NCI-H1436 treated with DMSO at 0.1 percent for 48 hours (cell line): Measurements from ENCODE around the gene ZBTB47.

Experiments used
- DNase-seq: peaks from one replicate; lab custom pipeline; 2025; lab: John Stamatoyannopoulos, UW

Gene ZBTB47

GRCh38 chr3:42653560-42654330 lies at the start of gene ZBTB47:
TSS of gene ZBTB47 (plus strand) at chr3:42653697. CDS start at chr3:42658356, 4,659 bp downstream.
- no peak for DNase-seq

GRCh38 chr3:42605546-42606173 lies 47.8 kb upstream of the ZBTB47 start:
- DNase-seq: no peak

GRCh38 chr3:42608581-42608980 lies 44.9 kb upstream of the ZBTB47 start:
- no peak for DNase-seq

GRCh38 chr3:42610976-42611375 lies 42.5 kb upstream of the ZBTB47 start:
- DNase-seq: no peak

GRCh38 chr3:42612217-42612616 lies 41.3 kb upstream of the ZBTB47 start:
- DNase-seq: no peak

- no peak for DNase-seq
Measured at GRCh38 chr3:42612928-42613327, 40.6 kb upstream of the ZBTB47 start.

GRCh38 chr3:42613462-42613861 lies 40.0 kb upstream of the ZBTB47 start:
- no peak for DNase-seq

DNA sequence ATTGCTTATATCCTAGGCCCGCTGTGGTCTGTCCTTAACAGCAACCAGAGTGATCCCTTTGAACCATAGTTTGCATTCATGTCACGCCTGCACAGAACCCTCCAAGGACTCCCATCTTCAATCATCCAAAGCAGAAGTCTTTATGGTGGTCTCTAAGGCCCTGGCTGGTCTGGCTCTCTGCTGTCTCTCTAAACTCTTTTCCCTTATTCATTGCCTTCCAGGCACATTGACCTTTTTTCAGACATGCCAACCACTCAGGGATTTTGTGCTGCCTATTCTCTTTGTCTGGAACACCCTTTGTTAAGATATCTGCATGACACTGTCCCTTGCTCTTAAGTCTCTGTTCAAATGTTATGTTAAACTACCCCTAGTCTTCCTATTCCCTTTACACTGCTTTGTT lies 21.9 kb upstream of the ZBTB47 start:
- DNase-seq: no peak

DNA sequence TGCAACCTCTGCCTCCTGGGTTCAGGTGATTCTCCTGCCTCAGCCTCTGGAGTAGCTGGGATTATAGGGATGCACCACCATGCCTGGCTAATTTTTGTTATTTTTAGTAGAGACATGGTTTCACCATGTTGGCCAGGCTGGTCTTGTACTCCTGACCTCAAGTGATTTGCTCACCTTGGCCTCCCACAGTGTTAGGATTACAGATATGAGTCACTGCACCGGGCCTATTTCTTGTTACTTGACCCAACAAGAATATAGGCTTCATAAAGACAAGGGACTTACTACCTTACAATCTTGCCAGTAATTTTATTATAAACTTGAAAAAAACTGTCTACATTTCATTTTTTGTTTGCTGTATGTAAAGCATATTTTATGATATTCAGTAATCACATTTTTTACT lies 21.4 kb upstream of the ZBTB47 start:
- no peak for DNase-seq

GRCh38 chr3:42633544-42633943 lies 20.0 kb upstream of the ZBTB47 start:
- DNase-seq: no peak

- DNase-seq: no peak
Measured at GRCh38 chr3:42635111-42635510, 18.4 kb upstream of the ZBTB47 start.

DNA sequence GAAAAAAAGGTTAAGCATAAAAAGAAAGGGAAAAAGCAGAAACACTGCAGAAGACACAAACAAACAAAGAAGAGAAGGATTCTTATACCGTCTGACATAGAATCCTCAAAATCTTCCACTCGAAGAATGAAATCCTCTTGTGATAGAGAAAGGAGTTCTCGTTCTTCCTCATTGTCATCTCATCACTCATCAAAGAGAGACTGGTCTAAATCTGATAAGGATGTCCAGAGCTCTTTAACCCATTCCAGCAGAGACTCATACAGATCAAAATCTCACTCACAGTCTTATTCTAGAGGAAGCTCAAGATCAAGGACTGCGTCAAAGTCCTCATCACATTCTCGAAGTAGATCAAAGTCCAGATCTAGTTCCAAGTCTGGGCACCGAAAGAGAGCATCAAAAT lies 16.5 kb upstream of the ZBTB47 start:
- no peak for DNase-seq

DNA sequence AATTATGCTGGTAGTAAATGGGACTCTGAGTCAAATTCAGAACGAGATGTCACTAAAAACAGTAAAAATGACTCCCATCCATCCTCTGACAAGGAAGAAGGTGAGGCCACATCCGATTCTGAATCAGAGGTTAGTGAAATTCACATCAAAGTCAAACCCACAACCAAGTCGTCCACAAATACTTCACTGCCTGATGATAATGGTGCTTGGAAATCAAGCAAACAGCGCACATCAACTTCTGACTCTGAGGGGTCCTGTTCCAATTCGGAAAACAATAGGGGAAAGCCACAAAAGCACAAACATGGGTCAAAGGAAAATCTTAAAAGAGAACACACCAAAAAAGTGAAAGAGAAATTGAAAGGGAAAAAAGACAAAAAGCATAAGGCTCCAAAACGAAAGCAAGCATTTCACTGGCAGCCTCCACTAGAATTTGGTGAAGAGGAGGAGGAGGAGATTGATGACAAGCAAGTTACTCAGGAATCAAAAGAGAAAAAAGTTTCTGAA lies 15.1 kb upstream of the ZBTB47 start:
- no peak for DNase-seq

DNA sequence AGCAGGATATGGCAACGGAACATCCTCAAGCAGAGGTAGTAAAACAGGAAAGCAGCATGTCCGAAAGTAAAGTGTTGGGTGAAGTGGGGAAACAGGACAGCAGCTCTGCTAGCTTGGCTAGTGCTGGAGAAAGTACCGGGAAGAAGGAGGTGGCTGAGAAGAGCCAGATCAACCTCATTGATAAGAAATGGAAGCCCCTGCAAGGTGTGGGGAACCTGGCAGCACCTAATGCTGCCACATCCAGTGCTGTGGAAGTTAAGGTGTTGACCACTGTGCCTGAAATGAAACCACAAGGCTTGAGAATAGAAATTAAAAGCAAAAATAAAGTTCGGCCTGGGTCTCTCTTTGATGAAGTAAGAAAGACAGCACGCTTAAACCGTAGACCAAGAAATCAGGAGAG lies 14.3 kb upstream of the ZBTB47 start:
- no peak for DNase-seq

DNA sequence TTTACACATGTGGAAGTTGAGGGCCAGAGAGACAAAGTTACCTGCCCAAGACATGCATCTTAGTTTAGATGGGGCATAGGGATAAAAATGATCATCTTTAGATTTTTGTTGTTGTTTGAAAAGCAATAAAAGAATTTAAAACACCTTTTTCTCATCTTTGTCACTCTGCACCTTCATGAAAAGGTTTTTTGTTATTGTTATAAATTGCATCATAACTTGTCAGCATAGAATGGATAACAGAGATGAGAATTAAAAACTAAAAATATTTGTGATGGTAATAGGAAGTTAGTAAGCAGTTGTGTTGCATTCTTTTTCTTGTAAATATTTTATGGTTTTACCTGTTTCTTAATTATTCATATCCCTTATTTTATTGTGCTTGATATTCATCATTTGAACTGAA lies 13.4 kb upstream of the ZBTB47 start:
- DNase-seq: no peak

DNA sequence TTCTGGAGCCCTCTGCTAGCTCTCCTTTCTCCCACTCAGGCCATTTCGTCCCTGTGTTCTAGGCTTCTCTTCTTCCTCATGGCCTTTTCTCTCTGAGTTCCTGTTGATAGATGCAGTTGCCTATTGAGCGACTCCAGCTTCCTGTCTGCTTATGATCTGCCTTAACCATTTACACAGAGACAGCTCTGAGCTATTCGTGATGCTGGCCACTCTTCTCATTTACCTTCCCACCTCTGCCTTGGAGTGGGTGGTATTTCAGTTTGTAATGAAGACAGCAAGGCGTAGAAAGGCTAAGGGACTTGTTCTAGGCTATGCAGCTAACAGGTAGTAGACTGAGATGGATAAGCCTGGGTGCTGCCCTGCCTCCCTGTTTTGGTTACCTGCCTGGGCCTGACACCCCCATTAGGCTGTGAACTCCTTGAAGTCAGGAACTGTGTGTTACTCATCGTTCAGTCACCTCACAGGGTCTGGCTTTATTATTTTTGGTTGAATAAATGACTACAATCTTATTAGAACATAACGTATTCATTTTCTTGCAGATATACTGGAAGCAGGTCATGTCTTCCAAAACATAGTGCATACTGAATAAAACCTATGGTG lies 12.6 kb upstream of the ZBTB47 start:
- no peak for DNase-seq

GRCh38 chr3:42647821-42648459 lies 5.6 kb upstream of the ZBTB47 start:
- DNase-seq: no peak

DNA sequence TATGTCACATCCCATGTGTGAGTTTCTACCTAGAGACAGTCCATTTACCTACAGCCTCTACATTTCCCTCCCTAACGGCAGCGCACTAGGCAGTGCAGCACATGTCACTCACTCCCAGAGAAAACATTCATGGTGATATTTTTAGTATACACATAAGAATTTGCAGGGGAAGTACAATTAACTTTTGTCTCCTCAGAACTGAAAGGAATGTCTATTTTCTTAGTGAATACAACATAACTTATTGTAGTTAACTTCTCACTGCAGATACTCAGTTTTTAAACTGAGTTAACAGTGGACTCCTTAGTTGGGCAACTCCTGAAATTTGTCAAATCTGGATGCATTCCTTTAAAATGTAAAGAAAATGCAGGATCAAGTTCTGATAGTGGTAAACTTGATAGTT lies 4.5 kb upstream of the ZBTB47 start:
- DNase-seq: no peak

GRCh38 chr3:42649783-42650182 lies 3.7 kb upstream of the ZBTB47 start:
- no peak for DNase-seq

DNA sequence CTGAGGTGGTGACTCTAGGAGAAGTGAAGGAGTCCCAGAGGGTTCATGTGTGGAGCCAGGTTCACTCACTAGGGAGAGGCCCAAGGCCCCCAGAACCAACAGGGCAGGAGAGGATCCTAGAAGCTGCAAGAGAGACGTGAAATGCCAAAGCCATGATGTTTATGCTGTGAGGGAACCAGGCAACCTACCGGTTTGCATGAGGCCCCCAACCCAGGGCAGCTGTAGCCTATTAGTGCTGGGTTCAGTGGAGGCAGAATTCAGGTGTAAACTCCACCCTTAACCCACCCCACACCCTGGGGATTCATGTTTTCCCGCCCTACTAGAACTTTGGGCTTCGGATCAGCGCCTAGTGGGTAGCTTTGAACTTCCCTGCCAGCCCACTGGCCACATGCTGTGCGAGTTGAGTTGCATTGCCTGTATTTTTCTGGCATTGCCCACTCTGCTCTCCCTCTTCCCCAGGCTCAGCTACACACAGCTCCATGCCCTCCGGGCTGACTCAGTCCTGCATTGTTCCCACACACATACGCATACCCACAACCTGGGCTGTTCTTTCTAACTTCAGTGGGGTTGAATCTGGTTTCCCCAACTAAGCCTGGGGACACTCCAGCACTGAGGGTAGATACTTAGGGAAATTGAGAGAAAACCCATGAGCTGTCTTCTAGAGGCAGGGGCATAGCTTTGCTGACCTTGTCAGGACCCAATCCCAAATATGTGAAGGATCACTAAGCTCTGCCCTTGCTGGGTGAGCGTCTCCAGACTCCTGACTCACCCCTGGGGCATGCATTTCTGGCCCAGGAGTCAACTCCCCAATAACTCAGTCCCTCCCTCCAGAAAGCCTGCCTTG lies 2.0 kb upstream of the ZBTB47 start:
- DNase-seq: no peak

GRCh38 chr3:42652251-42652610 lies 1.3 kb upstream of the ZBTB47 start:
- no peak for DNase-seq
